Measurements from ENCODE around the gene DHODH.

Gene DHODH

GRCh38 chr16:72015124-72015523 lies 6.6 kb downstream of the DHODH start:
- Histone ChIP-seq H3K4me3 (ENCODE audit: low read length) (no peak overlapping the region), H3K27me3 (ENCODE audit: control insufficient read depth, insufficient read depth, low read length) (no peaks in the 10 kb centered on the region), H3K9me3 (ENCODE audit: control insufficient read depth, low read depth, low read length) (no peaks in the 10 kb centered on the region), H3K9ac (ENCODE audit: low read length) (no peak overlapping the region), H3K36me3 (ENCODE audit: control insufficient read depth, low read depth, low read length) (peaks cover 23% of the 10 kb centered on the region), H3K27ac (ENCODE audit: low read length) (no peak overlapping the region), H3K4me1 (ENCODE audit: control insufficient read depth, low read depth, low read length) (no peaks in the 10 kb centered on the region)

GRCh38 chr16:72018470-72018869 lies 9.9 kb downstream of the DHODH start:
- Histone ChIP-seq H3K27ac (ENCODE audit: low read length) (no peak overlapping the region), H3K9me3 (ENCODE audit: control insufficient read depth, low read depth, low read length) (no peaks in the 10 kb centered on the region), H3K4me3 (ENCODE audit: low read length) (no peak overlapping the region), H3K27me3 (ENCODE audit: control insufficient read depth, insufficient read depth, low read length) (no peaks in the 10 kb centered on the region), H3K4me1 (ENCODE audit: control insufficient read depth, low read depth, low read length) (no peaks in the 10 kb centered on the region), H3K36me3 (ENCODE audit: control insufficient read depth, low read depth, low read length) (peaks cover 32% of the 10 kb centered on the region), H3K9ac (ENCODE audit: low read length) (no peak overlapping the region)

GRCh38 chr16:72021043-72021442 lies 12.5 kb downstream of the DHODH start:
- Histone ChIP-seq H3K9me3 (ENCODE audit: control insufficient read depth, low read depth, low read length) (no peaks in the 10 kb centered on the region), H3K9ac (ENCODE audit: low read length) (no peak overlapping the region), H3K4me3 (ENCODE audit: low read length) (no peak overlapping the region), H3K36me3 (ENCODE audit: control insufficient read depth, low read depth, low read length) (peaks cover 32% of the 10 kb centered on the region), H3K27ac (ENCODE audit: low read length) (no peak overlapping the region), H3K27me3 (ENCODE audit: control insufficient read depth, insufficient read depth, low read length) (no peaks in the 10 kb centered on the region), H3K4me1 (ENCODE audit: control insufficient read depth, low read depth, low read length) (no peaks in the 10 kb centered on the region)

- no peaks in the 10 kb centered on the region for H3K4me1 ChIP-seq (ENCODE audit: control insufficient read depth, low read depth, low read length)
- H3K9ac ChIP-seq (ENCODE audit: low read length) = no peak overlapping the region
- no peaks in the 10 kb centered on the region for H3K27me3 ChIP-seq (ENCODE audit: control insufficient read depth, insufficient read depth, low read length)
- no peaks in the 10 kb centered on the region for H3K9me3 ChIP-seq (ENCODE audit: control insufficient read depth, low read depth, low read length)
- peaks cover 30% of the 10 kb centered on the region for H3K36me3 ChIP-seq (ENCODE audit: control insufficient read depth, low read depth, low read length)
- no peak overlapping the region for H3K27ac ChIP-seq (ENCODE audit: low read length)
- no peak overlapping the region for H3K4me3 ChIP-seq (ENCODE audit: low read length)
Measured at GRCh38 chr16:72022127-72022526, 13.6 kb downstream of the DHODH start.

- no peaks in the 10 kb centered on the region for H3K9me3 ChIP-seq (ENCODE audit: control insufficient read depth, low read depth, low read length)
- H3K36me3 ChIP-seq (ENCODE audit: control insufficient read depth, low read depth, low read length) = peaks cover 26% of the 10 kb centered on the region
- no peak overlapping the region for H3K9ac ChIP-seq (ENCODE audit: low read length)
- H3K27me3 ChIP-seq (ENCODE audit: control insufficient read depth, insufficient read depth, low read length) = no peaks in the 10 kb centered on the region
- H3K27ac ChIP-seq (ENCODE audit: low read length) = no peak overlapping the region
- H3K4me1 ChIP-seq (ENCODE audit: control insufficient read depth, low read depth, low read length) = no peaks in the 10 kb centered on the region
- no peak overlapping the region for H3K4me3 ChIP-seq (ENCODE audit: low read length)
Measured at GRCh38 chr16:72023962-72024361, 15.4 kb downstream of the DHODH start.

- Histone ChIP-seq H3K27me3 (ENCODE audit: control insufficient read depth, insufficient read depth, low read length) (no peaks in the 10 kb centered on the region), H3K36me3 (ENCODE audit: control insufficient read depth, low read depth, low read length) (peaks cover 26% of the 10 kb centered on the region), H3K9ac (ENCODE audit: low read length) (no peak overlapping the region), H3K27ac (ENCODE audit: low read length) (no peak overlapping the region), H3K4me3 (ENCODE audit: low read length) (no peak overlapping the region), H3K9me3 (ENCODE audit: control insufficient read depth, low read depth, low read length) (no peaks in the 10 kb centered on the region), H3K4me1 (ENCODE audit: control insufficient read depth, low read depth, low read length) (no peaks in the 10 kb centered on the region)
Measured at GRCh38 chr16:72024862-72025382, 16.4 kb downstream of the DHODH start.

GRCh38 chr16:72025404-72026114 lies 17.0 kb downstream of the DHODH start:
- Histone ChIP-seq H3K4me1 (ENCODE audit: control insufficient read depth, low read depth, low read length) (no peaks in the 10 kb centered on the region), H3K9ac (ENCODE audit: low read length) (no peak overlapping the region), H3K36me3 (ENCODE audit: control insufficient read depth, low read depth, low read length) (peaks cover 26% of the 10 kb centered on the region), H3K4me3 (ENCODE audit: low read length) (no peak overlapping the region), H3K9me3 (ENCODE audit: control insufficient read depth, low read depth, low read length) (no peaks in the 10 kb centered on the region), H3K27me3 (ENCODE audit: control insufficient read depth, insufficient read depth, low read length) (no peaks in the 10 kb centered on the region), H3K27ac (ENCODE audit: low read length) (no peak overlapping the region)

- peaks cover 9% of the 10 kb centered on the region for H3K4me1 ChIP-seq (ENCODE audit: control insufficient read depth, low read depth, low read length)
- no peaks in the 10 kb centered on the region for H3K9me3 ChIP-seq (ENCODE audit: control insufficient read depth, low read depth, low read length)
- H3K9ac ChIP-seq (ENCODE audit: low read length) = no peak overlapping the region
- no peak overlapping the region for H3K27ac ChIP-seq (ENCODE audit: low read length)
- H3K36me3 ChIP-seq (ENCODE audit: control insufficient read depth, low read depth, low read length) = peaks cover 14% of the 10 kb centered on the region
- no peaks in the 10 kb centered on the region for H3K27me3 ChIP-seq (ENCODE audit: control insufficient read depth, insufficient read depth, low read length)
- H3K4me3 ChIP-seq (ENCODE audit: low read length) = no peak overlapping the region
Measured at GRCh38 chr16:72027669-72028378, 19.3 kb downstream of the DHODH start.

- H3K27me3 ChIP-seq (ENCODE audit: control insufficient read depth, insufficient read depth, low read length) = no peaks in the 10 kb centered on the region
- peaks cover 9% of the 10 kb centered on the region for H3K4me1 ChIP-seq (ENCODE audit: control insufficient read depth, low read depth, low read length)
- no peaks in the 10 kb centered on the region for H3K9me3 ChIP-seq (ENCODE audit: control insufficient read depth, low read depth, low read length)
- H3K4me3 ChIP-seq (ENCODE audit: low read length) = no peak overlapping the region
- no peak overlapping the region for H3K9ac ChIP-seq (ENCODE audit: low read length)
- H3K36me3 ChIP-seq (ENCODE audit: control insufficient read depth, low read depth, low read length) = peaks cover 6% of the 10 kb centered on the region
- H3K27ac ChIP-seq (ENCODE audit: low read length) = no peak overlapping the region
Measured at GRCh38 chr16:72029567-72030271, 21.2 kb downstream of the DHODH start.

GRCh38 chr16:72033437-72033836 lies 24.9 kb downstream of the DHODH start:
- Histone ChIP-seq H3K36me3 (ENCODE audit: control insufficient read depth, low read depth, low read length) (no peaks in the 10 kb centered on the region), H3K27me3 (ENCODE audit: control insufficient read depth, insufficient read depth, low read length) (no peaks in the 10 kb centered on the region), H3K9ac (ENCODE audit: low read length) (no peak overlapping the region), H3K9me3 (ENCODE audit: control insufficient read depth, low read depth, low read length) (no peaks in the 10 kb centered on the region), H3K4me1 (ENCODE audit: control insufficient read depth, low read depth, low read length) (peaks cover 13% of the 10 kb centered on the region), H3K4me3 (ENCODE audit: low read length) (no peak overlapping the region), H3K27ac (ENCODE audit: low read length) (no peak overlapping the region)

GRCh38 chr16:72036098-72036497 lies 27.6 kb downstream of the DHODH start:
- Histone ChIP-seq H3K27me3 (ENCODE audit: control insufficient read depth, insufficient read depth, low read length) (no peaks in the 10 kb centered on the region), H3K4me3 (ENCODE audit: low read length) (no peak overlapping the region), H3K27ac (ENCODE audit: low read length) (no peak overlapping the region), H3K4me1 (ENCODE audit: control insufficient read depth, low read depth, low read length) (peaks cover 13% of the 10 kb centered on the region), H3K9ac (ENCODE audit: low read length) (no peak overlapping the region), H3K9me3 (ENCODE audit: control insufficient read depth, low read depth, low read length) (no peaks in the 10 kb centered on the region), H3K36me3 (ENCODE audit: control insufficient read depth, low read depth, low read length) (no peaks in the 10 kb centered on the region)

Measured in iPS-18a (cell line).